ENCODE measurements around the gene CREB3. TPM values are rescaled to one million over a fixed set of nuclear protein-coding genes. Genes with fewer than 3 reads are reported as not detected.
A peak's percentile ranks its signal among the peaks of the same experiment; 100 is the strongest.

CREB3 gene
- total RNA-seq, result 14.6 TPM
- polyA plus RNA-seq, result 10 to 100 TPM; 33.4 to 36.4 (median 34.6) TPM

DNA sequence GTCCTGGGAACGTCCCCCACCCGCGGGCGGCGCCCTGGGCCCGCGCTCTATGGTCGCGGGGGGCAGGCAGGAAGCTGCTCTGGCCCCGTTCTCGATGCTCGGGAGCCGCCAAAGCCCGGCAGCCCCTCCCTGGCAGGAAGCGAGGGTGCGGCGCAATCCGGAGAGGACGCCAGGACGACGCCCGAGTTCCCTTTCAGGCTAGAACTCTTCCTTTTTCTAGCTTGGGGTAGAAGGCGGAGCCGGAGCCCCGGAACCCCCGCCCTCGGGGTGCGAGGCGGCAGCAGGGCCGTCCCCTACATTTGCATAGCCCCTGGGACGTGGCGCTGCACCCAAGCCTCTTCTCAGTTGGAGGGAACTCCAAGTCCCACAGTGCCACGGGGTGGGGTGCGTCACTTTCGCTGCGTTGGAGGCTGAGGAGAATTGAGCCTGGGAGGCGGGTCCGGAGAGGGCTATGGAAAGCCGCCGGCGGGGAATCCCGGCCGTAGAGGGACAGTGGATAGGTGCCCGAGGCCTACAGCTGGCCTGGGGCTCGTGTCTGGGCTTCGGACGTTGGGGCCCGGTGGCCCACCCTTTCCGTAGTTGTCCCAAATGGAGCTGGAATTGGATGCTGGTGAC is at the start of gene CREB3, which contains the start of gene TLN1:
Gene CREB3, plus strand, starts transcription at position 482 of the 615 bp plus-strand sequence. Its CDS starts 107 bp downstream, at position 589.
Gene TLN1, minus strand, starts transcription at position 11 of the 615 bp plus-strand sequence. CDS start 6,501 bp downstream, outside the sequence.
- H3K36me3 ChIP-seq (ENCODE audit: control insufficient read depth, insufficient read depth, low read length), result peaks cover 23% of the 10 kb centered on the region
- no peaks in the 10 kb centered on the region for H3K9me3 ChIP-seq (ENCODE audit: control insufficient read depth in 2 of 2, low read length in 2 of 2)
- peak within 1 kb of the TSS in 2 of 3 donors; percentile 96 to 98 for H3K27ac Mint-ChIP-seq
- H3K27ac ChIP-seq (ENCODE audit: insufficient read depth, low read length, poor library complexity, severe bottlenecking), result peak within 1 kb of the TSS; percentile 94
- no peaks in the 10 kb centered on the region for H3K27me3 Mint-ChIP-seq
- peaks cover 16 to 37% (median 29%) of the 10 kb centered on the region in 4 donors for H3K4me1 Mint-ChIP-seq
- DNase-seq (peak; percentile 94 to 99 (median 96)), ATAC-seq (ENCODE audit: low read depth in 2 of 2) (peak; percentile 90 to 94)
- peaks cover 62% of the 10 kb centered on the region for H3K4me1 ChIP-seq (ENCODE audit: control insufficient read depth, insufficient read depth, low read length, poor library complexity, severe bottlenecking)
- peaks cover 16% of the 10 kb centered on the region for H3K36me3 Mint-ChIP-seq
- H3K9me3 Mint-ChIP-seq, result no peaks in the 10 kb centered on the region
- peak within 1 kb of the TSS in 2 of 4 donors; percentile 94 to 98 for H3K4me3 Mint-ChIP-seq
- no peaks in the 10 kb centered on the region for H3K27me3 ChIP-seq (ENCODE audit: control insufficient read depth, insufficient read depth, low read length)
- H3K4me3 ChIP-seq (ENCODE audit: low read depth, low read length), result peak within 1 kb of the TSS; percentile 90

DNA sequence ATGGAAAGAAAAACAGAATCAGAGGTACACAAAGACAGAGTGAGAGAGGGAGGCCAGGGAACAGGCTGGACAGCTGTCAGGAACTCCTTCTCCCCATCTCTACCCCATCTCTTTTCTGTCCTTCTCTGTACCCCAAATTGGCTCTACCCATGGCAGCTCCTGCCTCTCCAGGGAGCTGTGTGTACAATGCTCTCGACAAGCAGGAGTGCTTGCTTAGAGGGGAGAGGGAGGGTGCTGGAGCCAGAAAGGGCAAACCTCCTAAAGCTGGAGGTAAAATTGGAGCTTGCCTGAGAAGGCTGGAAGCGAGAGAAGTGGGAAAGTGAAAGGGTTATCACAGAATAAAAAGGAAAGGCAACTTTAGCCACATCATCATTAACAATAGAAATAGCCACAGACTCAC is 49.1 kb upstream of the CREB3 start:
- Mint-ChIP-seq H3K27ac (peak overlapping the region in 1 of 3 donors; percentile 25), H3K4me3 (no peak overlapping the region), H3K27me3 (no peaks in the 10 kb centered on the region), H3K36me3 (no peaks in the 10 kb centered on the region), H3K9me3 (no peaks in the 10 kb centered on the region), H3K4me1 (peaks cover 0 to 5% (median under 1%) of the 10 kb centered on the region in 4 donors)
- no peak overlapping the region for H3K4me3 ChIP-seq (ENCODE audit: low read depth, low read length)
- no peaks in the 10 kb centered on the region for H3K36me3 ChIP-seq (ENCODE audit: control insufficient read depth, insufficient read depth, low read length)
- no peaks in the 10 kb centered on the region for H3K9me3 ChIP-seq (ENCODE audit: control insufficient read depth in 2 of 2, low read length in 2 of 2)
- H3K4me1 ChIP-seq (ENCODE audit: control insufficient read depth, insufficient read depth, low read length, poor library complexity, severe bottlenecking), result no peaks in the 10 kb centered on the region
- H3K27me3 ChIP-seq (ENCODE audit: control insufficient read depth, insufficient read depth, low read length), result no peaks in the 10 kb centered on the region
- ATAC-seq (ENCODE audit: low read depth in 2 of 2) (no peak), DNase-seq (no peak)
- H3K27ac ChIP-seq (ENCODE audit: insufficient read depth, low read length, poor library complexity, severe bottlenecking), result no peak overlapping the region

DNA sequence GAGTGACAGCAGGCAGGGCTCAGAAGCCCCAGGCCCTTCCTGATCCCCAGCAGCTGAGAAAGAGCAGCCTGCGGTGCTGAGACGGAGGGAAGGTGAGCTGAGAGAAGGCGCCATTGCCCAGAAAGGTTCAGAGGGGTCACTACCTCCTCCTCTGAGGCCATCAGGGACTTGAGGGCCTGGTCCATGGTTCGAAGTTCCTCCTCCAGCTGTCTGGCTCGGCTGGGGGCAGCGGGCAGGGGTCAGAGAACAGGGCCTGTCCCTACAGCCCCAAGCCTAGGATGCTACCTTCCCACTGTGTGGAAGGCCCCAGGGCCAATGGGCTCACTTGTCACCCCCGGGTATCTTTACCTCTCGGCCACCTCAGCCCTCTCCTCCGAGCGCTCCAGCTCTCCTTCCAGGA is 47.5 kb upstream of the CREB3 start:
- no peak overlapping the region for H3K4me3 Mint-ChIP-seq
- H3K36me3 Mint-ChIP-seq, result no peaks in the 10 kb centered on the region
- Histone ChIP-seq H3K4me3 (ENCODE audit: low read depth, low read length) (no peak overlapping the region), H3K4me1 (ENCODE audit: control insufficient read depth, insufficient read depth, low read length, poor library complexity, severe bottlenecking) (peaks cover 2% of the 10 kb centered on the region), H3K27me3 (ENCODE audit: control insufficient read depth, insufficient read depth, low read length) (no peaks in the 10 kb centered on the region), H3K27ac (ENCODE audit: insufficient read depth, low read length, poor library complexity, severe bottlenecking) (no peak overlapping the region), H3K9me3 (ENCODE audit: control insufficient read depth in 2 of 2, low read length in 2 of 2) (no peaks in the 10 kb centered on the region), H3K36me3 (ENCODE audit: control insufficient read depth, insufficient read depth, low read length) (no peaks in the 10 kb centered on the region)
- no peaks in the 10 kb centered on the region for H3K27me3 Mint-ChIP-seq
- no peaks in the 10 kb centered on the region for H3K9me3 Mint-ChIP-seq
- no peak for ATAC-seq (ENCODE audit: low read depth in 2 of 2)
- H3K4me1 Mint-ChIP-seq, result peaks cover 0 to 13% (median 6%) of the 10 kb centered on the region in 4 donors
- H3K27ac Mint-ChIP-seq, result no peak overlapping the region
- no peak for DNase-seq

- no peak for ATAC-seq (ENCODE audit: low read depth in 2 of 2)
- Histone ChIP-seq H3K4me1 (ENCODE audit: control insufficient read depth, insufficient read depth, low read length, poor library complexity, severe bottlenecking) (peaks cover 6% of the 10 kb centered on the region), H3K27me3 (ENCODE audit: control insufficient read depth, insufficient read depth, low read length) (no peaks in the 10 kb centered on the region), H3K9me3 (ENCODE audit: control insufficient read depth in 2 of 2, low read length in 2 of 2) (no peaks in the 10 kb centered on the region), H3K4me3 (ENCODE audit: low read depth, low read length) (no peak overlapping the region), H3K36me3 (ENCODE audit: control insufficient read depth, insufficient read depth, low read length) (no peaks in the 10 kb centered on the region), H3K27ac (ENCODE audit: insufficient read depth, low read length, poor library complexity, severe bottlenecking) (no peak overlapping the region)
- no peaks in the 10 kb centered on the region for H3K9me3 Mint-ChIP-seq
- H3K27me3 Mint-ChIP-seq, result no peaks in the 10 kb centered on the region
- H3K4me1 Mint-ChIP-seq, result peaks cover 0 to 13% (median 6%) of the 10 kb centered on the region in 4 donors
- H3K4me3 Mint-ChIP-seq, result no peak overlapping the region
- no peak for DNase-seq
- H3K27ac Mint-ChIP-seq, result no peak overlapping the region
- H3K36me3 Mint-ChIP-seq, result no peaks in the 10 kb centered on the region
Observed at GRCh38 chr9:35685506-35685905, 47.0 kb upstream of the CREB3 start.

- Histone ChIP-seq H3K36me3 (ENCODE audit: control insufficient read depth, insufficient read depth, low read length) (no peaks in the 10 kb centered on the region), H3K27ac (ENCODE audit: insufficient read depth, low read length, poor library complexity, severe bottlenecking) (no peak overlapping the region), H3K9me3 (ENCODE audit: control insufficient read depth in 2 of 2, low read length in 2 of 2) (no peaks in the 10 kb centered on the region), H3K27me3 (ENCODE audit: control insufficient read depth, insufficient read depth, low read length) (no peaks in the 10 kb centered on the region), H3K4me3 (ENCODE audit: low read depth, low read length) (no peak overlapping the region), H3K4me1 (ENCODE audit: control insufficient read depth, insufficient read depth, low read length, poor library complexity, severe bottlenecking) (peaks cover 15% of the 10 kb centered on the region)
- Mint-ChIP-seq H3K4me3 (peak overlapping the region in 1 of 4 donors; percentile 15), H3K27me3 (no peaks in the 10 kb centered on the region), H3K4me1 (peaks cover 2 to 19% (median 7%) of the 10 kb centered on the region in 4 donors), H3K36me3 (no peaks in the 10 kb centered on the region), H3K27ac (no peak overlapping the region), H3K9me3 (no peaks in the 10 kb centered on the region)
- DNase-seq (no peak), ATAC-seq (ENCODE audit: low read depth in 2 of 2) (no peak)
Observed at GRCh38 chr9:35686222-35687203, 46.0 kb upstream of the CREB3 start.

DNA sequence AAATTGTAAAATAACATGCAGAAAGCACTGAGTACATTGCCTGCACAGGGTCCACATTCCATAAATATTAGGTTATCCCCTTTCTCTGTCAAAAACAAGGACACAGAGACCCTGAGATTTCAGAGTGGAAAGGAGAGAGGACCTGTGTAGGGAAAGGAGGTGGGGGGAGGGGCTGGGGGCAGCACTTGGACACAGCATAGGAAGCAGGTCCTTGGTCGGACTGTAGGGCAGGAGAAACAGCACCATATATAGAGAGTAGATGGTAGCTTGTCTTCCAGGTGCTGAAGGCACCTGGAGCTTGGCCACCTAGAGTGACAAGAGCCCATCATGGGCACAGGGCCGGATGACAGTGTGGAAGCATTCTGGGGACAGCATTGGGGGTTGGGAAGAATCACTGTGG is 45.2 kb upstream of the CREB3 start:
- peak overlapping the region; percentile 13 to 91 (median 49) for H3K27ac Mint-ChIP-seq
- H3K9me3 Mint-ChIP-seq, result no peaks in the 10 kb centered on the region
- H3K9me3 ChIP-seq (ENCODE audit: control insufficient read depth in 2 of 2, low read length in 2 of 2), result no peaks in the 10 kb centered on the region
- ATAC-seq (ENCODE audit: low read depth in 2 of 2) (no peak), DNase-seq (no peak)
- H3K36me3 ChIP-seq (ENCODE audit: control insufficient read depth, insufficient read depth, low read length), result no peaks in the 10 kb centered on the region
- H3K4me1 Mint-ChIP-seq, result peaks cover 2 to 26% (median 11%) of the 10 kb centered on the region in 4 donors
- peaks cover 18% of the 10 kb centered on the region for H3K4me1 ChIP-seq (ENCODE audit: control insufficient read depth, insufficient read depth, low read length, poor library complexity, severe bottlenecking)
- H3K4me3 Mint-ChIP-seq, result peak overlapping the region in 3 of 4 donors; percentile 50 to 71 (median 68)
- no peaks in the 10 kb centered on the region for H3K27me3 Mint-ChIP-seq
- no peak overlapping the region for H3K27ac ChIP-seq (ENCODE audit: insufficient read depth, low read length, poor library complexity, severe bottlenecking)
- H3K4me3 ChIP-seq (ENCODE audit: low read depth, low read length), result no peak overlapping the region
- H3K27me3 ChIP-seq (ENCODE audit: control insufficient read depth, insufficient read depth, low read length), result no peaks in the 10 kb centered on the region
- H3K36me3 Mint-ChIP-seq, result no peaks in the 10 kb centered on the region

DNA sequence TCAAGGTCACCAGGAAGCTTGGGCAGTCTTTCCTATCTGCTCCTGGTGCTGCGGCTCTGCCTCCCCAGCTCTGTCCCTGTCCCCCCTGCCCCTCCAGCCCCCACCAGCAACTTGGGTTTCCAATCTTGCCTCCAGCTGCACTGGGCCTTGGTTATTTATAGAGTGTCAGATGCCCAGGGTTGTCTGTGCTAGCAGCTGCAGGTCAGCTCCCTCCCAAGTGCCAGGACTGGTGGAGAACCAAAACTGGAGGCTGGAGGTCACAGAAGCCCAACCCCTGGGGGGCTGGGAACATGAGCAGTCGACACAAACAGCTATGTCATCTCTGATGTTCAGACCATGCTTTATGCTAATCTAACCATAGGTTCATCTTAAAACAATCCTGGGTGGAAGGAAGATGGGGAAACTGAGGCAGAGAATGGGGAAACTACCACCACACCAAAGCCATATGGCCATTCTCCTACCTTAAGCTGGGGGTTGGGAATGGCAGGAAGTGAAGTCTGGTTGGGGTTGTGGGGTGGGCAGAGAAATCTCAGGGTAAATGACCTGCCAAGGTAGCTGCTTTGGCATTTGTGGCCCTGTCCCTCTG is 44.4 kb upstream of the CREB3 start:
- no peak for DNase-seq
- Histone ChIP-seq H3K4me3 (ENCODE audit: low read depth, low read length) (no peak overlapping the region), H3K36me3 (ENCODE audit: control insufficient read depth, insufficient read depth, low read length) (no peaks in the 10 kb centered on the region), H3K27ac (ENCODE audit: insufficient read depth, low read length, poor library complexity, severe bottlenecking) (no peak overlapping the region), H3K9me3 (ENCODE audit: control insufficient read depth in 2 of 2, low read length in 2 of 2) (no peaks in the 10 kb centered on the region), H3K4me1 (ENCODE audit: control insufficient read depth, insufficient read depth, low read length, poor library complexity, severe bottlenecking) (peaks cover 18% of the 10 kb centered on the region), H3K27me3 (ENCODE audit: control insufficient read depth, insufficient read depth, low read length) (no peaks in the 10 kb centered on the region)
- no peaks in the 10 kb centered on the region for H3K27me3 Mint-ChIP-seq
- H3K27ac Mint-ChIP-seq, result peak overlapping the region in 2 of 3 donors; percentile 34 to 62
- peaks cover 2 to 26% (median 11%) of the 10 kb centered on the region in 4 donors for H3K4me1 Mint-ChIP-seq
- ATAC-seq (ENCODE audit: low read depth in 2 of 2), result no peak
- no peaks in the 10 kb centered on the region for H3K36me3 Mint-ChIP-seq
- no peaks in the 10 kb centered on the region for H3K9me3 Mint-ChIP-seq
- H3K4me3 Mint-ChIP-seq, result peak overlapping the region in 3 of 4 donors; percentile 18 to 50 (median 35)

All from CD4-positive, CD25-positive, alpha-beta regulatory T cell (primary cell).